Lower lobe of right lung (tissue), 2 donors: ENCODE measurements around the gene NR4A1. TPM values are rescaled to one million over a fixed set of nuclear protein-coding genes. Genes with fewer than 3 reads are reported as not detected.

ENCODE experiments used
- ATAC-seq, 2 donors: fragments of 200-7000 bp; cut with Tn5 transposase; one replicate each; pipeline ENCODE4 v1.9.1; 2020 to 2022; ENCODE audit warnings: mild to moderate bottlenecking in 2 of 2, moderate library complexity in 2 of 2
- DNase-seq: peaks from one replicate; pipeline ENCODE4 v3.0.0-alpha.2; 2020
- H3K27ac ChIP-seq: fragments of 200-600 bp; one replicate; pipeline ENCODE4 v1.8.0; 2022
- H3K27me3 ChIP-seq: fragments of 200-600 bp; one replicate; pipeline ENCODE4 v1.8.0; 2022; ENCODE audit warnings: low read depth
- H3K36me3 ChIP-seq: fragments of 200-600 bp; one replicate; pipeline ENCODE4 v1.8.0; 2022; ENCODE audit warnings: mild to moderate bottlenecking
- H3K4me1 ChIP-seq: fragments of 200-600 bp; one replicate; pipeline ENCODE4 v1.8.0; 2022
- H3K4me3 ChIP-seq: fragments of 200-600 bp; one replicate; pipeline ENCODE4 v1.8.0; 2022; ENCODE audit warnings: mild to moderate bottlenecking
- H3K9me3 ChIP-seq: fragments of 200-600 bp; one replicate; pipeline ENCODE4 v1.8.0; 2022
- CTCF ChIP-seq: fragments of 200-600 bp; IDR thresholded peaks from one replicate; pipeline ENCODE4 v1.8.0; 2022; ENCODE audit warnings: antibody characterized with exemption, mild to moderate bottlenecking
- intact Hi-C: fragments of 100-400 bp; cut with DNase I; formaldehyde crosslinking; loops from one replicate; pipeline ENCODE4 v1.11.0; 2022
- total RNA-seq: library from RNA; stranded (reverse); fragmentation: NEBNext Ultra II Directional; extraction: Animal tissue kit (Norgen Biotek cat#: 25700); gene quantifications from one replicate; pipeline ENCODE4 v1.2.1, GENCODE V29; 2021
- donor health status: DM: no; HTN: yes; CAD: no; lungs with severe emphysema.

NR4A1 gene
- total RNA-seq, 1 donor from 2014 or later, result 39.3 TPM

GRCh38 chr12:52044292-52044983, 6.8 kb upstream of the NR4A1 start:
- no peaks in the 10 kb centered on the region for H3K9me3 ChIP-seq
- H3K4me1 ChIP-seq, result peaks cover 66% of the 10 kb centered on the region
- DNase-seq, result peak; percentile 73
- no peaks in the 10 kb centered on the region for H3K27me3 ChIP-seq
- intact Hi-C loops, result no loop called here
- peak overlapping the region; percentile 79 for H3K27ac ChIP-seq
- peak; percentile 55 to 57 for ATAC-seq
- no peaks in the 10 kb centered on the region for H3K36me3 ChIP-seq
- H3K4me3 ChIP-seq, result no peak overlapping the region
- TF ChIP-seq CTCF, result no peak

- H3K4me3 ChIP-seq, result no peak overlapping the region
- ATAC-seq, result peak; percentile 37 to 58
- no peaks in the 10 kb centered on the region for H3K27me3 ChIP-seq
- TF ChIP-seq CTCF, result no peak
- no peaks in the 10 kb centered on the region for H3K36me3 ChIP-seq
- H3K9me3 ChIP-seq, result no peaks in the 10 kb centered on the region
- peak; percentile 84 for DNase-seq
- intact Hi-C loops, result no loop called here
- H3K27ac ChIP-seq, result peak overlapping the region; percentile 79
- H3K4me1 ChIP-seq, result peaks cover 78% of the 10 kb centered on the region
Observed at GRCh38 chr12:52045794-52046199, 5.4 kb upstream of the NR4A1 start.

GRCh38 chr12:52046859-52047258, 4.4 kb upstream of the NR4A1 start:
- Histone ChIP-seq H3K9me3 (no peaks in the 10 kb centered on the region), H3K27me3 (no peaks in the 10 kb centered on the region), H3K4me1 (peaks cover 73% of the 10 kb centered on the region), H3K36me3 (no peaks in the 10 kb centered on the region), H3K4me3 (no peak overlapping the region), H3K27ac (no peak overlapping the region)
- no peak for DNase-seq
- TF ChIP-seq CTCF, result no peak
- ATAC-seq, result no peak
- intact Hi-C loops, result no loop called here

GRCh38 chr12:52049286-52049685, 2.0 kb upstream of the NR4A1 start:
- Histone ChIP-seq H3K36me3 (peaks cover 3% of the 10 kb centered on the region), H3K27me3 (no peaks in the 10 kb centered on the region), H3K4me1 (peaks cover 67% of the 10 kb centered on the region), H3K9me3 (no peaks in the 10 kb centered on the region), H3K4me3 (no peak overlapping the region), H3K27ac (no peak overlapping the region)
- intact Hi-C loops, result no loop called here
- no peak for TF ChIP-seq CTCF
- DNase-seq (no peak), ATAC-seq (no peak)

GRCh38 chr12:52049688-52050087, 1.6 kb upstream of the NR4A1 start:
- Histone ChIP-seq H3K36me3 (peaks cover 7% of the 10 kb centered on the region), H3K27me3 (no peaks in the 10 kb centered on the region), H3K4me3 (no peak overlapping the region), H3K4me1 (peaks cover 63% of the 10 kb centered on the region), H3K9me3 (no peaks in the 10 kb centered on the region), H3K27ac (peak overlapping the region; percentile 98)
- ATAC-seq (no peak), DNase-seq (no peak)
- intact Hi-C loops, result no loop called here
- TF ChIP-seq CTCF, result no peak
